ACHN (cell line): ENCODE measurements around the gene GSK3B.

ENCODE experiments used
- DNase-seq: peaks from one replicate; pipeline ENCODE4 v3.0.0-alpha.2; 2015
- in situ Hi-C: cut with HindIII; loops from 2 replicates; pipeline ENCODE4 v1.10.0; 2017; ENCODE audit warnings: low sequenced_read_pairs, low pct_ligation_motif_present, low pct_unique_long_range_greater_than_20kb

Gene GSK3B

DNA sequence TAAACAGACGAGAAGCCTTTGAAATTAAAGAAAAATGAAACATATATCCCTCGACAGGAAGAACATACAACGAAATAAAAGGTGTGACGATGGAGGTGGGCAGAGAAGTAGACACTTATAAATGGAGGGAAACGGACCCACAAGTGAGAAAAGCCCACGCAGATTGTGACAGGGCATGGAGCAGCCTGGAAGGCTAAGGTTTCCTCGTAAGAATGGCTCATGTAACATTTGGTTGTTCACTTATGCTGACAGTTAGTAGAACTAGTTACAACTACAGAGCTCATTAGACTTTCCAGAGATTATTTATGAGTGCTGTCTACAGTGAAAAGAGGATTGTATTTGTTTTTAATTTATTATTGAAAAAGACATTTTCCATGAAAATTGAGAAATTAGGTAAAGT lies 229.8 kb downstream of the GSK3B start:
- in situ Hi-C loops, result no loop called here
- DNase-seq, result no peak

DNA sequence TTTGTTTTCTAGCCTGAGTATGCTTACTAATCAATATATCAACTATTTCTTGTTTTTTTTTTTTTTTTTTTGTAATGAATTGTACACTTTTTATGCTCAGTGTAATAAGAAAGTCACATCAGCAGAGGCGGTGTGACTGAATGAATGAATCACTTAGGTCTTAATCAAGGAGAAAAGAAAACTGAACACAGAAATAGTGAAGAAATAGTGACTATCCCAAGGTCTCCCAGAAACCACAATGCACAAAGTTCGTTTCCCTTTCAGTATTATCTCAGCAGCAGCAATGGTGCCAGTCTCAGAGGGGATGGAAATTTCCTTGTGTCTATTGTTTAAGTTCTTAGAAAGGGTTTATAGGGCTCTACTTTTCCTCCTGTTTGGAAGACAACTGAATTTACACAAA lies 231.6 kb downstream of the GSK3B start:
- no peak for DNase-seq
- in situ Hi-C loops, result no loop called here

DNA sequence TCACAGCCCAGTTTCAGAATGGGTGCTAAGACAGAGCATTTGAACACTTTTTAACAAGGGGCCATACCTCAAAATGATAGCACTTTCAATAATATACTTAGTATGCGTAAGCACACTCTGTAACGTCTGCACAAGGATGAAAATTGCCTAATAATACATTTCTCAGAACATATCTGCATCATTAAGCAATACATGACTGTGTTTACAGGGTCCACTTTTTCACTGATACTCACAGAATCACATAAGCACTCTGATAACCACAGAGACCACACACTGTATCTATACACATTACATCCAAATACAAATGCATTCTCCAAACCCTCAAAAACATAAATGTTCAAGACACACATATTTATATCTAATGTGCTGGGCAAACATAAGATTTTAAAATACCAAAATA lies 232.6 kb downstream of the GSK3B start:
- in situ Hi-C loops, result no loop called here
- DNase-seq, result no peak

DNA sequence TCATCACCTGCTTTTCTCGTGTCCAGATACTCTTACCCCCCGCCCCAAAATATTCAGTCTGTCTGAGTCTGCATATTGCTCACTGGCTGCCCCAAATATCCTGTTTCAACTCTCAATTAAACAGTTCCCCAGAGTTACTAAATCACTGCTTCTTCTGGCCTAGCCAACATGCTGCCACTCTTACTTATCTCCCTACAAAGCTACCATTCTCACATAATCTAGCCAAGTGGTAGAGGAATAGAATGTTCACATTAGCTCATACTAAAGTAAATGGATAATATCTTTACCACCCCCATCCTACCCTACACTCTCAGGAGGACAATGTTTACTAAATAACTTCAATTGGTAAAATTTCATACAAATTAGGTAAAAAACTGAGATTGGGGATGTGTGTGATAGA lies 234.5 kb downstream of the GSK3B start:
- in situ Hi-C loops, result no loop called here
- no peak for DNase-seq

DNA sequence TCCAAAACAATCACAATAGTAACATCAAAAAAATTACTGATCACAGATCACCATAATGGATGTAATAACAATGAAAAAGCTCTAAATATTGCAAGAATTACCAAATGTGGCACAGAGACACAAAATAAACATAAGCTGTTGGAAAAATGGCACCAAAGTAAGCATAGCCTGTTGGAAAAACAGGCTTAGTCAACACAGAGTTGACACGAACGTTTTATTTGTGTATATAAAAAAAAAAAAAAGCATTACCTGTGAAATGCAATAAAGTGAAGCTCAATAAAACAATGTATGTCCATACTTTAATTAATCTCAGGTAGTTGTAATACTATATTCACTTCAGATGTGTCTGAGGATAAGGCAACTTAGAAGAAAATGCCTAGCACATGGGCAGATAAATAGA lies 235.3 kb downstream of the GSK3B start:
- in situ Hi-C loops, result no loop called here
- no peak for DNase-seq

DNA sequence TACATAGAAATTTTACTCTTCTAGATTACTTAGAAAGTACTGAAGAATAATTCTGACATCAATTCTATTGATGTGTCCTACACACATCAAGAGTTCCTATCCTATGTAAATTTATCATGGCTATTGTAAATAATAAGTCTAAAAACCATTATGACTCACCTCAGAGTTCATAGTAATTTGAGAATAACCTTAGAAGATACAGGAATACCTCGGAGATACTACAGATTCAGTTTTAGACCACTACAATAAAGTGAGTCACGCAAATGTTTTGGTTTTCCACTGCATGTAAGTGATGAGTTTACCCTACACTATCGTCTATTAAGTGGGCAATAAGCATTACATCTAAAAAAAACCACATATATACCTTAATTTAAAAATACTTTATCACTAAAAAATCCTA lies 237.6 kb downstream of the GSK3B start:
- in situ Hi-C loops, result no loop called here
- DNase-seq, result no peak

DNA sequence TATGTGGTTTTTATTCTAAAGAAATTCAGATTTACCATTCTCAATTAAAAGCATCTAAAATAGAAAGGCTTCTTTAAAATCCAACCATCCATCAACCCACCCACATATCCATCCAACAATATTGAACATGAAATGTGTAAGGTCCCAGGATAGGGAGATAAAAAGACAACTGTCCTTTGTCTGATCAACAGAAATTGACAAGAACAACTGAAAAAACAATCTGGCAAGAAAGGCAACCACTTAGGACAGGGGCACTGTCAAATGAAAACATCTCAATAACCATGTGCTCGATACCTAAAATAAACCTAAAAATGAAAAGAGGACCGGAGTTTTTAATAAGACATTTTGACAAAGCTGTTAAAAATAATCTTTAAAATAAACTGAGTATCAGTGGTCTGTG lies 245.1 kb downstream of the GSK3B start:
- in situ Hi-C loops, result no loop called here
- DNase-seq, result no peak

DNA sequence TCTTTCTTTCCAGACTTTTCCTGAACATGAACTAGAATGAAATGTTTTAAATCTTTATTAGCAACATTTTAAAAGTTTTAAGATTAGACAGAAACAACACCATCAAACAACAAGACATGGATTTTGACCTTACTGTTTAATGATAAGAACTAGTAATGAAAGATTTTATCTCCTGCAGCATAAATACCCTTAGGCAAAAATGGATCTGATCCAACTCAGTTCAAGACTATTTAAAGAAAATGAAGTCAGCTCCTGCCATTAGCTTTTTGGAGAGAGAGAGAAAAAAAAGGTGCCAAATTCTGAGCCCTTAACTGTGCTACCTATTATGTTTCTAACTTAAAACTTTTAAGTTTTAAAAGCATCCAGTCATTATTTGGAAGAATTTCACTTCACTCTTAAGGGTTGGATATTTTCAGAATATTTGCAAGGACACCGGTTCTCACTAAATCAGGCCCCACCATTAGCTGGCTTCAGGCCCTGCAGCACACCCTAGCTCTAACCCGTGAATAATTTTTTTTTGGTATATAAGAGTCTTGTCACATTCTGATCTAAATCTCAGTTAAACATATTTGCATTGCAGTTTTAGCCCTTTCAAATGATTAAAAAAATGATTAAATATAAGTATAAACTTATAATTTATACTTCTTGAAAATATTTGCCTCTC lies 252.3 kb downstream of the GSK3B start:
- in situ Hi-C loops, result no loop called here

DNA sequence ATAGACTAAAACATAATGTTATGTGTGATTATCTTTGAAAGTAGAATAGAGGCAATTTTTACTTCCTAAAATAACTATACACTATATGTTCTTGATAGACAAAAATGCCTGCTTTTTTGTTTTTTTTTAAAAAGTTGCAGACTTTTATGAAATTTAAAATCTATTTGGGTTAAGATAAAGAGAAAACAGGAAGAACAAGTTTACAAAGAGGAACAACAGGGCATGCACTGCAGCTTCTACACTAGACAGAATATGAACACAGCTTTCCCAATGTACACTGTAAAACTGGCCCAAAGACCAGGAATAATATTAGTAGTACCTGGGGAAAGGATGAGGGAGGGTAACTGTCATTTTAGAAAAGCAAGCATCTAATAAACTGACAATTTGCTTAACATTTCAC lies 258.7 kb downstream of the GSK3B start:
- in situ Hi-C loops, result no loop called here
- no peak for DNase-seq

More for the DNA sequence above, 252.3 kb downstream of the GSK3B start:
- no peak for DNase-seq

DNA sequence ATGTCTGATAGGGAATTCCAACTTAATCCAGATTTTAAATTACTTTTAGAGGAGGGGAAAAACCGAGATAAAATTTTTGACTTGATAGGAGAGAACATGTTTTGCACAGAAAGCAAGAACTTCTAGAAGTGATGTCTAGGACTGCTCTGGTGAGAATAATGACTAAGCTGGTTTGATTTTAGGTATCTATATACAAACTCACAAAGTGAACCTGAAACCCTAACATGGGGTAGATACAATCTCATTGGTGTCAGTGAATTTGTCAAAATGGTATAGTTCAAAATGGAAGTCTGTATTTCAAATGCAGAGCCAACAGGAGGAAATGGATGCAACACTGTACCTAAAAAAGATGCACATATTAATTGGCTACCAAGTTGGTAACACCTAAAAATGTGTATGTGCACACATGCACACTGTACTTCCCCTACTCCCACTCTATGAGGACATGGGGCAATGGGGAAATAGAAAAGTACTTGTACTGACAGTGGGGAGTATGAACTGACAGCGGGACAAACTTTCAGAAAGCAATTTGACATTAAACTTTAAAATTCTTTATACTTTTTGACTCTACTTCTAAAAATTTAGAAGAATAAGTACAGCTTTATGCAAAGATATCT lies 259.4 kb downstream of the GSK3B start:
- in situ Hi-C loops, result no loop called here
- DNase-seq, result no peak

DNA sequence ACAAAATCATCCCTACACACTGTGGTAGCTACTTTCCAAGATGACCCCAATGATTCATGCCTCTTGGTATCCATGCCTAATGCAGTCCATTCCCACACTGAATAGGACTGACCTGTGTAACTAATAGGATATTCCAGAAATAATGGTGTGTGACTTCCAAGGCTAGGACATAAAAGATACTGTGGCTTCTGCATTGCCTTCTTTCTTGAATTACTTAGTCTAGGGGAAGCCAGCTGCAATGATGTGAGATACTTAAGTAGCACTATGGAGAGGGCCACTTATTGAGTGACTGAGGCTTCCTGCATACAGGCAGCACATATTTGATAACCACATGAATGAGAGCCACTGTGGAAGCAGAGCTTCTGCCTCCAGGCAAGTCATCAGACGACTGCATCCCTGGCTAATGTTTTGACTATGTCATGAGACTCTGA lies 262.3 kb downstream of the GSK3B start:
- DNase-seq, result peak; percentile 31
- in situ Hi-C loops, result no loop called here

DNA sequence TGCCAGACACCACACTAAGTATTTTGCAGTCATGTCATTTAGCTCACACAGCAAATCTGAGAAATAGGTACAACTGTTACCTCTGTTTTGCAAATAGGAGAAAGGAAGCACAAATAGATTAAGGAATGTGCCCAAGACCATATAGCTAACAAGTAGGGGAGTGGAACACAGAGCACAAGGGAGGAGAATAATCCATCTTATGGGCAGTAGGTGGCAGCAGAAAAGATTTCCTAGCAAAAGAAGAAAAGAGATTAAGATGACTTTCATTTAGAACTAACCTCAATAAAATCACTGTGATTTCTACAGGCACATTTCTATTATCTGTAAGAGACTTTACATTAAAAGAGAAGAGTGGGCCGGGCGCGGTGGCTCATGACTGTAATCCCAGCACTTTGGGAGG lies 263.2 kb downstream of the GSK3B start:
- peak; percentile 15 for DNase-seq
- in situ Hi-C loops, result no loop called here

DNA sequence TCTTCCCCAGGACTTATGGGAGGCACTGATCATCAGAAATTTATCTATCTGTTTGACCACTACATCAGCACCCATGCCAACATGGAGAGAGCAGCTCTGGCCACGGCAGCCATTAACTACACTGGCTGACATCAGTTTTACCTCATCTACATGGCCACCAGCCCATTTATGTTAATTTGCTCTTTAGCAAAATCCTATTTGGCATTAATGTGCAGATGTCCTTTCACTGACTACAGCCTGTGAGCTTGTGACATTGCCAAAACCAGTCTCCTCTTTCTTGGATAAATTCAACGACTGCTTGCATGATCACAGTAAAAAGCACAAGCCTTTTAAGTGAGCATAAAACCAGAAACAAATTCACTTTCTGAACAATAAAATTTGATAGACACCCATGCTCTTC lies 264.8 kb downstream of the GSK3B start:
- in situ Hi-C loops, result no loop called here
- DNase-seq, result no peak

DNA sequence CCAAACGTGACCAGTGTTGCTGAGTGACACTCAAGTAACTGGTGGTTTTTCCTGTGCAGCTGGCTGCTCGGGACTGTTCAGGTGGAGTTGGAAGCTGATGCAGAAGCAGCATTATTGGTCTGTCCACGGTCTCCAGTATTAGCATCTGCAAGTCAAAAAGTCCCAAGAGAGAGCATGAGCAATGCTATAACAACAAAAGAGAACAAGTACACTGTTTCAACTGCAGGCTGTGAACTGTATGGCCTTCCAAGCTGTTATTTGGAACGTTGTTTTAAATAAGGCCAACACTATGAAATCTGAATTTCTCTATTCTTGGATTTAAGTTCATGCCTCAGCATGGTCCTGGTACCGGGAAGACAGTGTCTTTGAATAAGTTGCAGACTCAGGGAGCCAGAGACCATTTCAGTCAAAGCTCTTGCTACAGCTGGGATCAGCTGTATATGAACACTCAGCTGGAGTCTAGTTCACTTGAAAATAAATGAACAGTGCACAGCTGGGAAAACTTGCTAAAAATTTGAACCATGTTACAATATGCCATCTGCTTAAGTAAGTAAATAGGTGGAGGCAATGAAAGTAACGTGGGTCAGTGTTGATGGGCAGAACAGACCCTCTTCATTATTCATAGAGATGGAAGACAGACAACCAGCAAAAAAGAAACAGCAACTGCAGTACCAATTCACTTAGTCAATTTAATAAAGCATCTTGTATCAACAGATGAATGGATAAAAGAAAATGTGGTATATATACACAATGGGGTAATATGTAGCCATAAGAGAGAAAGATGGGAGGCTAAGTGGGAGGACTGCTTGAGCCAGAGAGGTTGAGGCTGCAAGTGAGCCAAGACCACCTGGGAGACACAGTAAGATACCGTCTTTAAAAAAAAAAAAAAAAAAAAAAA lies 267.3 kb downstream of the GSK3B start:
- DNase-seq, result no peak
- in situ Hi-C loops, result no loop called here

DNA sequence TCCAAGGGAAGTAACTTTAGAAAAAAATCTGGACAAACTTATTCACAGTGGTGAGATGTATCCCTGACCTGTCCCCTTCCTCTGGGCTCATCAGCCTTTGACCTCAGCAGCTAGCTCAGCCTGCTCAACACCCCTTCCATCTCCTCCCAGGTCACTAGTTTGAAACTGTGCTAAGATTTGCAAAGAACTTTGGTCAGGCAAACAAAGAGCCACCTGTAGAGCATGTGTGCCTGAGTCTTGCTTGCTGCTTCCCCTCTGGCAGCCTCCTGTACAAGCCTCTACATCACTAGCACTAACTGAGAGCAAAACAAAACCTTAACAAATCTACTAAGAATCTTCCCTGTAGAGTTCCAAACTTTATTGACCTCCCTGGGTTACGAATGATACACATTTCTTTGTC lies 268.4 kb downstream of the GSK3B start:
- no peak for DNase-seq
- in situ Hi-C loops, result no loop called here

DNA sequence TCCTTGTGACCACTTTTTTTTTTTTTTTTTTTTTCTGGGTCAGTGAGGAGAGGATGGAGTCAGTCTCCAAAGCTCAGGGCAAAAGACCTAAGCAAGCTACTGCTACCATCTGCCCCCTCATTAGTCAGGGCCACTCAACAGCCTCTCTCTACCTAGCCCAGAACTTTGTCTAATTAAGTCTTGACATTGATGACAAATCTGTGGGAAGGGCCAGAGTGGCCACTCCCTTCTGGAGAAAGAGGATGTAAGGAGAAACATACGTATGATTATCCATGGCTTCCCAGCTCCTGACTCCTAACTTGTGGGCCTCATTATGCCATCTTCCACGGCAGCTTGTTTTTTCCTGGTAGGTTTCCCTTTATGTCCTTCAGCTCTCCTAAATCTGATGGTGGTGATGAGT lies 274.4 kb downstream of the GSK3B start:
- DNase-seq, result no peak
- in situ Hi-C loops, result no loop called here

DNA sequence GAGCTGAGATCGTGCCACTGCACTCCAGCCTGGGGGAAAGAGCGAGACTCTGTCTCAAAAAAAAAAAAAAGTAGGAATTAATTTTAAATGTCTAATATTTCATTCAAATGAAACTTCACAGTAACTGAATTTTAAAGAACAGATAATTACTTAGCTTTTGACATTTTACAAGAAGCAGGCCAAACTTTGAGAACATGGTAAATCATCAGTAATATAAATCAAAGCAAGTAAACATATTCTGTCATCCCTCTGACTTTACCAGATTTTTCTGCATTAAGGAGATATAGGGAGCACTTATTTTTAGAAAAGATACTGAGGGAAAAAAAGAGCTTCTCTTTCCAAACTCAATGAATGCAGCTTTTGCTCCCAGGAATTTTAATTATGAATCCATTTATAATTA lies 275.3 kb downstream of the GSK3B start:
- in situ Hi-C loops, result no loop called here
- DNase-seq, result no peak

DNA sequence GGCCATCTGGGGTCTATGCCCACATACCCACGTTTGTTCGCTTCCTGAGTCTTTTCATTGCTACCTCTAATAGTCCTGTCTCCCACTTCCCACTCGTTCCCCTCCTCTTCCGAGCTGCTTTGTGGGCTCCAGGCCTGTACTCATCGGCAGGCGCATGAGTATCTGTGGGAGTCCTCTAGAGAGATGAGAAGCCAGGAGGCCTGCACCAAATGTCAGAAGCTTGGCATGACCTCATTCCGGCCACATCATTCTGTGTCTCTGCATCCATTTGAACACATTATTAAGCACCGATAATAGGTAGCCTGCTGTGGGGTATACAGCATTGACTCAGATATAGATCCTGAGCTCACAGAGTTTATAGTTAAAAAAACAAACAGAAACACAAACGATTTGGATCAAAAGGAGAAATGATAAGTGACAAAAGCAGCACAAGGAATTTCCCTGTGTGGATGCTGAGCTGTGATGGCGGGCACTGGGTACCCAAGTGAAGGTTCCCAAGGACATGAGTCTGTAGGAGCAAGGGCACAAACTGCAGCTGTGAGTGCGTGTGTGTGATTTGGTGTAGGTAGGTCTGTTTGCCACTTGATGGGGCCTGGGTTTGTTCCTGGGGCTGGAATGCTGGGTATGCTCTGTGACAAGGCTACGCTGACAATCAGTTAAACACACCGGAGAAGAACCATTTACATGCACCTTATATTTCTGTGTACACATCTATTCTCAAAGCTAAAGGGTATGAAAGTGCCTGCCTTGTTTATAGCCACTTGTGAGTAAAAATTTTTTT lies 276.5 kb downstream of the GSK3B start:
- in situ Hi-C loops, result no loop called here
- no peak for DNase-seq

DNA sequence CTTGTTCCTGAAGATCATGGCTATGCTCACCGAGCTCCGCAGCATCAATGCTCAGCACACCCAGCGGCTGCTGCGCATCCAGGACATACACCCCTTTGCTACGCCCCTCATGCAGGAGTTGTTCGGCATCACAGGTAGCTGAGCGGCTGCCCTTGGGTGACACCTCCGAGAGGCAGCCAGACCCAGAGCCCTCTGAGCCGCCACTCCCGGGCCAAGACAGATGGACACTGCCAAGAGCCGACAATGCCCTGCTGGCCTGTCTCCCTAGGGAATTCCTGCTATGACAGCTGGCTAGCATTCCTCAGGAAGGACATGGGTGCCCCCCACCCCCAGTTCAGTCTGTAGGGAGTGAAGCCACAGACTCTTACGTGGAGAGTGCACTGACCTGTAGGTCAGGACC lies 277.2 kb downstream of the GSK3B start:
- DNase-seq, result no peak

More for the DNA sequence above, 277.2 kb downstream of the GSK3B start:
- in situ Hi-C loops, result no loop called here
